H9 (cell line): ENCODE data around the gene CXorf58. TPM values are rescaled to one million over a fixed set of nuclear protein-coding genes. Genes with fewer than 3 reads are reported as not detected.

Source experiments
- DNase-seq: peaks from one replicate; pipeline ENCODE4 v3.0.0-alpha.2; 2017
- H2AFZ ChIP-seq: one replicate; pipeline ENCODE4 v1.6.1; 2013; ENCODE audit warnings: mild to moderate bottlenecking, low read length, control low read depth, moderate library complexity
- H2AK5ac ChIP-seq: 2 replicates; pipeline ENCODE4 v1.6.1; 2013; ENCODE audit warnings: low read length, control low read depth, mixed read lengths; ENCODE audit not compliant: insufficient read length
- H2BK120ac ChIP-seq: one replicate; pipeline ENCODE4 v1.6.1; 2013; ENCODE audit warnings: low read depth, mild to moderate bottlenecking, low read length, control low read depth, inconsistent platforms; ENCODE audit not compliant: poor library complexity, severe bottlenecking
- H2BK12ac ChIP-seq: 2 replicates; pipeline ENCODE4 v1.6.1; 2013; ENCODE audit warnings: low read length, control low read depth, mixed read lengths, low read depth; ENCODE audit not compliant: insufficient read length
- H2BK15ac ChIP-seq: 2 replicates; pipeline ENCODE4 v1.6.1; 2013; ENCODE audit warnings: low read depth, low read length, control low read depth
- H2BK20ac ChIP-seq: one replicate; pipeline ENCODE4 v1.6.1; 2013; ENCODE audit warnings: low read depth, mild to moderate bottlenecking, low read length, control low read depth, inconsistent platforms; ENCODE audit not compliant: poor library complexity, severe bottlenecking
- H2BK5ac ChIP-seq: 2 replicates; pipeline ENCODE4 v1.6.1; 2013; ENCODE audit warnings: low read length, control low read depth, mixed read lengths; ENCODE audit not compliant: insufficient read length
- H3K14ac ChIP-seq: 2 replicates; pipeline ENCODE4 v1.6.1; 2013; ENCODE audit warnings: low read length, control low read depth; ENCODE audit not compliant: insufficient read depth
- H3K18ac ChIP-seq: 2 replicates; pipeline ENCODE4 v1.6.1; 2013; ENCODE audit warnings: low read depth, mild to moderate bottlenecking, mixed read lengths, low read length, control low read depth; ENCODE audit not compliant: insufficient read length
- H3K23ac ChIP-seq: 2 replicates; pipeline ENCODE4 v1.6.1; 2013; ENCODE audit warnings: low read length, control low read depth, mixed read lengths, low read depth; ENCODE audit not compliant: insufficient read length
- H3K23me2 ChIP-seq: 2 replicates; pipeline ENCODE4 v1.6.1; 2013; ENCODE audit warnings: low read depth, mild to moderate bottlenecking, mixed read lengths, low read length, control low read depth; ENCODE audit not compliant: insufficient read length, poor library complexity, severe bottlenecking
- H3K27ac ChIP-seq: 2 replicates; pipeline ENCODE4 v1.5.1; 2013; ENCODE audit warnings: low read length, control low read depth, mixed read lengths, low read depth; ENCODE audit not compliant: insufficient read length
- H3K27me3 ChIP-seq: 2 replicates; pipeline ENCODE4 v1.6.1; 2013; ENCODE audit warnings: low read length, control low read depth, inconsistent platforms; ENCODE audit not compliant: insufficient read depth
- H3K4ac ChIP-seq: 2 replicates; pipeline ENCODE4 v1.6.1; 2013; ENCODE audit warnings: low read depth, mild to moderate bottlenecking, control low read depth, inconsistent platforms, low read length, moderate library complexity
- H3K4me1 ChIP-seq: 2 replicates; pipeline ENCODE4 v1.6.1; 2013; ENCODE audit warnings: low read length, control low read depth, inconsistent platforms; ENCODE audit not compliant: insufficient read depth
- H3K4me2 ChIP-seq: 2 replicates; pipeline ENCODE4 v1.6.1; 2013; ENCODE audit warnings: low read length, control low read depth, mixed read lengths; ENCODE audit not compliant: insufficient read length, insufficient read depth
- H3K56ac ChIP-seq: 2 replicates; pipeline ENCODE4 v1.6.1; 2013; ENCODE audit warnings: low read depth, mild to moderate bottlenecking, mixed read lengths, low read length, control low read depth; ENCODE audit not compliant: insufficient read length
- H3K79me1 ChIP-seq: 2 replicates; pipeline ENCODE4 v1.6.1; 2013; ENCODE audit warnings: low read depth, mild to moderate bottlenecking, moderate library complexity, low read length, control low read depth, inconsistent platforms; ENCODE audit not compliant: insufficient read depth, poor library complexity, severe bottlenecking
- H3K79me2 ChIP-seq: 2 replicates; pipeline ENCODE4 v1.6.1; 2013; ENCODE audit warnings: low read length, control low read depth, inconsistent platforms; ENCODE audit not compliant: insufficient read depth
- H3K9ac ChIP-seq: 2 replicates; pipeline ENCODE4 v1.6.1; 2013; ENCODE audit warnings: low read length, control low read depth, mixed read lengths; ENCODE audit not compliant: insufficient read length; ENCODE audit errors: extremely low read depth
- H3K9me3 ChIP-seq: one replicate; pipeline ENCODE4 v1.6.1; 2013; ENCODE audit warnings: low read depth, low read length, inconsistent platforms; ENCODE audit not compliant: control insufficient read depth
- H3T11ph ChIP-seq: one replicate; pipeline ENCODE4 v1.6.1; 2013; ENCODE audit warnings: mild to moderate bottlenecking, low read length, control low read depth, inconsistent platforms
- H4K20me1 ChIP-seq: one replicate; pipeline ENCODE4 v1.6.1; 2013; ENCODE audit not compliant: control insufficient read depth, insufficient read length, insufficient read depth
- H4K5ac ChIP-seq: 2 replicates; pipeline ENCODE4 v1.6.1; 2013; ENCODE audit warnings: low read depth, mild to moderate bottlenecking, mixed read lengths, low read length, control low read depth; ENCODE audit not compliant: insufficient read length
- H4K8ac ChIP-seq: replicated peaks from 2 replicates; pipeline ENCODE4 v1.6.1; 2013; ENCODE audit warnings: low read length, control low read depth, mixed read lengths, low read depth; ENCODE audit not compliant: insufficient read length
- H4K91ac ChIP-seq: 2 replicates; pipeline ENCODE4 v1.6.1; 2013; ENCODE audit warnings: low read depth, mild to moderate bottlenecking, moderate library complexity, mixed read lengths, low read length, control low read depth; ENCODE audit not compliant: insufficient read length
- H3K27ac Mint-ChIP-seq, 3 experiments: 2 replicates in 2 of 3; 3 replicates in 1 of 3; pipeline ENCODE4 v1.8.0; 2020 to 2021; ENCODE audit warnings: mixed read lengths in 3 of 3, mild to moderate bottlenecking in 1 of 3, moderate library complexity in 1 of 3
- H3K27me3 Mint-ChIP-seq: 2 replicates; pipeline ENCODE4 v1.8.0; 2021; ENCODE audit warnings: low read depth, mild to moderate bottlenecking, moderate library complexity, mixed read lengths
- H3K36me3 Mint-ChIP-seq, 3 experiments: 2 replicates in 2 of 3; 3 replicates in 1 of 3; pipeline ENCODE4 v1.8.0; 2020 to 2021; ENCODE audit warnings: low read depth in 3 of 3, mixed read lengths in 3 of 3; ENCODE audit not compliant: insufficient read depth in 1 of 3
- H3K4me1 Mint-ChIP-seq, 2 experiments: 2 replicates each; pipeline ENCODE4 v1.8.0; 2020; ENCODE audit warnings: mixed read lengths in 2 of 2
- H3K4me3 Mint-ChIP-seq, 2 experiments: 2 replicates in 1 of 2; 3 replicates in 1 of 2; pipeline ENCODE4 v1.8.0; 2020 to 2021; ENCODE audit warnings: mild to moderate bottlenecking in 2 of 2, mixed read lengths in 2 of 2, moderate library complexity in 1 of 2
- H3K9me3 Mint-ChIP-seq, 2 experiments: 2 replicates in 1 of 2; 3 replicates in 1 of 2; pipeline ENCODE4 v1.8.0; 2020; ENCODE audit warnings: mild to moderate bottlenecking in 2 of 2, mixed read lengths in 2 of 2, moderate library complexity in 1 of 2
- WGBS: extraction: QIAGEN DNeasy Blood & Tissue Kit; methylation state at CpG from one replicate; pipeline ENCODE4 v1.1.7; 2013; ENCODE audit warnings: missing lambda C conversion rate, low lambda C conversion rate, mixed read lengths; ENCODE audit not compliant: insufficient read length; ENCODE audit errors: extremely low coverage; 5-methylcytosine and 5-hydroxymethylcytosine counted together
- total RNA-seq: library from RNA; stranded (reverse); gene quantifications from 2 replicates; pipeline ENCODE4 v1.2.1, GENCODE V29; 2021
- TF ChIP-seq, protein P1 (sequence below): fragments of 200-600 bp; sonication (generic); conservative IDR thresholded peaks from 3 replicates; pipeline ENCODE4 v1.8.0; 2021; ENCODE audit warnings: antibody characterized with exemption, mild to moderate bottlenecking

Gene CXorf58
- total RNA-seq, 1 experiment from 2014 or later = not detected

DNA sequence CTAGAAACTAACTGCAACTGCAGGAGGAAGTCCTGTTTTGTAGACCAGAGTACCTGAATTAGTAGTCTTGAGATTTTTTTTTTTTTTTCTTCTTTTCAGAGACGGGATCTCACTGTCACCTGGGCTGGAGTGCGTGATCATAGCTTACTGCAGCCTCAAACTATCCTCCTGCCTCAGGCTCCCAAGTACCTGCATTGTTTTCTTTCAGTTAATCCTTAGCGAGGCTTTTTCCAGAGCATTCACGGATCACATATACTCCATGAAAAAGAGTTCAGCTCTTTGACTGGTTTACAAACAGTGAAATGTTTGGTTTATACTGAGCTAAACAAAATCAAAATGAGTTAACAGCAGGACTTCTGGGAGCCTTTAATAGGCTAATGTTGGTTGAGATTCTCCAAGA, 73.4 kb downstream of the CXorf58 start:
- Histone ChIP-seq H3K14ac (no peak overlapping the region), H2AFZ (no peak overlapping the region), H3K4me2 (peak overlapping the region; percentile 37), H3K27ac (no peak overlapping the region), H3K4ac (no peak overlapping the region), H3K4me1 (peaks cover 7% of the 10 kb centered on the region; the same call in 1 of the 2 replicates), H3K56ac (no peak overlapping the region), H3K79me1 (no peaks in the 10 kb centered on the region), H2BK20ac (no peak overlapping the region), H2BK12ac (no peak overlapping the region), H3K18ac (no peak overlapping the region), H4K8ac (no peak overlapping the region), H3K79me2 (no peaks in the 10 kb centered on the region), H2BK120ac (peak overlapping the region; percentile 55), H3K9ac (no peak overlapping the region), H2BK15ac (no peak overlapping the region), H2BK5ac (no peak overlapping the region), H4K5ac (no peak overlapping the region), H4K91ac (no peak overlapping the region), H3T11ph (no peak overlapping the region), H3K23me2 (no peaks in the 10 kb centered on the region), H3K9me3 (no peaks in the 10 kb centered on the region), H3K27me3 (no peaks in the 10 kb centered on the region), H4K20me1 (no peaks in the 10 kb centered on the region), H3K23ac (no peak overlapping the region), H2AK5ac (no peak overlapping the region)
- Mint-ChIP-seq H3K9me3 (no peaks in the 10 kb centered on the region), H3K4me3 (no peak overlapping the region; a peak in 2 of 5 replicates), H3K36me3 (peaks cover 3 to 12% (median 10%) of the 10 kb centered on the region in 3 experiments; a peak in 6 of 7 replicates), H3K27ac (peak overlapping the region; percentile 38 to 89 (median 79); a peak in 6 of 7 replicates), H3K4me1 (peaks cover 30 to 42% of the 10 kb centered on the region in 2 experiments), H3K27me3 (no peaks in the 10 kb centered on the region)
- WGBS = no CpG with 5 or more reads among the region's 4 CpGs
- DNase-seq = no peak
- TF ChIP-seq, protein P1, sequence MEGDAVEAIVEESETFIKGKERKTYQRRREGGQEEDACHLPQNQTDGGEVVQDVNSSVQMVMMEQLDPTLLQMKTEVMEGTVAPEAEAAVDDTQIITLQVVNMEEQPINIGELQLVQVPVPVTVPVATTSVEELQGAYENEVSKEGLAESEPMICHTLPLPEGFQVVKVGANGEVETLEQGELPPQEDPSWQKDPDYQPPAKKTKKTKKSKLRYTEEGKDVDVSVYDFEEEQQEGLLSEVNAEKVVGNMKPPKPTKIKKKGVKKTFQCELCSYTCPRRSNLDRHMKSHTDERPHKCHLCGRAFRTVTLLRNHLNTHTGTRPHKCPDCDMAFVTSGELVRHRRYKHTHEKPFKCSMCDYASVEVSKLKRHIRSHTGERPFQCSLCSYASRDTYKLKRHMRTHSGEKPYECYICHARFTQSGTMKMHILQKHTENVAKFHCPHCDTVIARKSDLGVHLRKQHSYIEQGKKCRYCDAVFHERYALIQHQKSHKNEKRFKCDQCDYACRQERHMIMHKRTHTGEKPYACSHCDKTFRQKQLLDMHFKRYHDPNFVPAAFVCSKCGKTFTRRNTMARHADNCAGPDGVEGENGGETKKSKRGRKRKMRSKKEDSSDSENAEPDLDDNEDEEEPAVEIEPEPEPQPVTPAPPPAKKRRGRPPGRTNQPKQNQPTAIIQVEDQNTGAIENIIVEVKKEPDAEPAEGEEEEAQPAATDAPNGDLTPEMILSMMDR = no peak
